HG02759 (cell line): ENCODE results near the gene ARHGAP24.
A peak's percentile ranks its signal among the peaks of the same experiment; 100 is the strongest.
"Not testable (repeated sequence)": the region's sequence is repeated elsewhere in the genome, so short reads cannot be mapped to it uniquely, and the experiment has no call there.

Experiments used
- ATAC-seq: cut with Tn5 transposase; IDR thresholded peaks from one replicate; pipeline ENCODE4 v1.9.1; 2021; ENCODE audit warnings: mild to moderate bottlenecking, moderate library complexity; ENCODE audit not compliant: unreplicated experiment

ARHGAP24 gene

GRCh38 chr4:85482010-85482738 is 7.2 kb downstream of the ARHGAP24 start:
- no peak for ATAC-seq

GRCh38 chr4:85486425-85487086 is 11.6 kb downstream of the ARHGAP24 start:
- no peak for ATAC-seq

- no peak for ATAC-seq
Observed at GRCh38 chr4:85488416-85488815, 13.5 kb downstream of the ARHGAP24 start.

GRCh38 chr4:85489273-85489981 is 14.5 kb downstream of the ARHGAP24 start:
- no peak for ATAC-seq

GRCh38 chr4:85491527-85491926 is 16.6 kb downstream of the ARHGAP24 start:
- peak; percentile 49 for ATAC-seq

GRCh38 chr4:85492336-85492735 is 17.4 kb downstream of the ARHGAP24 start:
- no peak for ATAC-seq

- no peak for ATAC-seq
Observed at GRCh38 chr4:85495621-85496020, 20.7 kb downstream of the ARHGAP24 start.

GRCh38 chr4:85496126-85496849 is 21.3 kb downstream of the ARHGAP24 start:
- no peak for ATAC-seq

GRCh38 chr4:85496933-85497332 is 22.0 kb downstream of the ARHGAP24 start:
- no peak for ATAC-seq

GRCh38 chr4:85498068-85498733 is 23.3 kb downstream of the ARHGAP24 start:
- peak; percentile 99 for ATAC-seq

GRCh38 chr4:85499573-85499972 is 24.6 kb downstream of the ARHGAP24 start:
- no peak for ATAC-seq

GRCh38 chr4:85500110-85500867 is 25.3 kb downstream of the ARHGAP24 start:
- ATAC-seq = no peak

GRCh38 chr4:85501145-85501544 is 26.2 kb downstream of the ARHGAP24 start:
- ATAC-seq = not testable (repeated sequence)

GRCh38 chr4:85508654-85509053 is 33.7 kb downstream of the ARHGAP24 start:
- no peak for ATAC-seq

GRCh38 chr4:85509882-85510631 is 35.1 kb downstream of the ARHGAP24 start:
- no peak for ATAC-seq

GRCh38 chr4:85510632-85510984 is 35.7 kb downstream of the ARHGAP24 start:
- ATAC-seq = no peak

GRCh38 chr4:85512446-85513205 is 37.7 kb downstream of the ARHGAP24 start:
- ATAC-seq = no peak

GRCh38 chr4:85514117-85514516 is 39.2 kb downstream of the ARHGAP24 start:
- ATAC-seq = no peak

- ATAC-seq = no peak
Observed at GRCh38 chr4:85514783-85515182, 39.8 kb downstream of the ARHGAP24 start.
